SK-N-SH treated with all-trans-retinoic acid at 6 μM for 48 hours (cell line): ENCODE data around the gene P2RY8.

Source experiments
- ARNTL ChIP-seq: fragments of 450-650 bp; formaldehyde crosslinking; IDR thresholded peaks from 2 replicates; pipeline ENCODE4 v1.5.0; 2020; ENCODE audit warnings: low read depth, mild to moderate bottlenecking, moderate library complexity, borderline replicate concordance
- OSR1 ChIP-seq: fragments of 250-450 bp; sonication (Bioruptor Pico); IDR thresholded peaks from 2 replicates; pipeline ENCODE4 v1.8.0; 2022; ENCODE audit warnings: moderate library complexity, mild to moderate bottlenecking, inconsistent platforms

Gene P2RY8

GRCh38 chrX:1416327-1416784 lies 120.6 kb downstream of the P2RY8 start (continued):
- no peak for TF ChIP-seq ARNTL (CRISPR knock-in tag)
- no peak for TF ChIP-seq OSR1
